ENCODE results near the gene SSX3.
"Not testable (repeated sequence)": the region's sequence is repeated elsewhere in the genome, so short reads cannot be mapped to it uniquely, and the experiment has no call there.

- TF ChIP-seq CTCF (IDR thresholded peaks at IDR 0.05; ENCODE audit: insufficient read depth, low read length, poor library complexity, severe bottlenecking); EZH2phosphoT487 (conservative IDR thresholded peaks at IDR 0.05; ENCODE audit: low read length): not testable (repeated sequence)
Measured at GRCh38 chrX:48356315-48357094, at the start of gene SSX3.
